ELF-1 (cell line): ENCODE data around the gene DCLK1.
A peak's percentile ranks its signal among the peaks of the same experiment; 100 is the strongest.

Experiments used
- DNase-seq: peaks from one replicate; pipeline ENCODE4 v3.0.0-alpha.2; 2016; ENCODE audit warnings: low read depth, low spot score

DCLK1 gene

GRCh38 chr13:35865341-35866240 lies 265.6 kb downstream of the DCLK1 start:
- DNase-seq = no peak

GRCh38 chr13:35860661-35861060 lies 270.5 kb downstream of the DCLK1 start:
- no peak for DNase-seq

- DNase-seq = no peak
Measured at GRCh38 chr13:35859981-35860380, 271.2 kb downstream of the DCLK1 start.

GRCh38 chr13:35858665-35859064 lies 272.5 kb downstream of the DCLK1 start:
- no peak for DNase-seq

- DNase-seq = peak; percentile 68
Measured at GRCh38 chr13:35857769-35858168, 273.4 kb downstream of the DCLK1 start.

GRCh38 chr13:35856721-35857364 lies 274.3 kb downstream of the DCLK1 start:
- no peak for DNase-seq

- DNase-seq = no peak
Measured at GRCh38 chr13:35856084-35856483, 275.1 kb downstream of the DCLK1 start.

- peak; percentile 96 for DNase-seq
Measured at GRCh38 chr13:35855531-35856019, 275.6 kb downstream of the DCLK1 start.

- DNase-seq = no peak
Measured at GRCh38 chr13:35854286-35854685, 276.9 kb downstream of the DCLK1 start.

- no peak for DNase-seq
Measured at GRCh38 chr13:35851881-35852280, 279.3 kb downstream of the DCLK1 start.

- DNase-seq = no peak
Measured at GRCh38 chr13:35851356-35851755, 279.8 kb downstream of the DCLK1 start.

- DNase-seq = no peak
Measured at GRCh38 chr13:35850569-35850968, 280.6 kb downstream of the DCLK1 start.

- DNase-seq = no peak
Measured at GRCh38 chr13:35849256-35849644, 281.9 kb downstream of the DCLK1 start.

- no peak for DNase-seq
Measured at GRCh38 chr13:35848336-35849255, 282.6 kb downstream of the DCLK1 start.

- DNase-seq = no peak
Measured at GRCh38 chr13:35843272-35843671, 287.9 kb downstream of the DCLK1 start.

GRCh38 chr13:35841060-35841521 lies 290.1 kb downstream of the DCLK1 start:
- DNase-seq = no peak

- DNase-seq = no peak
Measured at GRCh38 chr13:35839806-35840205, 291.4 kb downstream of the DCLK1 start.

GRCh38 chr13:35838356-35838755 lies 292.8 kb downstream of the DCLK1 start:
- DNase-seq = no peak

- DNase-seq = no peak
Measured at GRCh38 chr13:35836446-35836845, 294.7 kb downstream of the DCLK1 start.

- DNase-seq = no peak
Measured at GRCh38 chr13:35835989-35836388, 295.2 kb downstream of the DCLK1 start.

- no peak for DNase-seq
Measured at GRCh38 chr13:35833608-35834275, 297.4 kb downstream of the DCLK1 start.
